ENCODE measurements around the gene MAPK8.

MAPK8 gene

GRCh38 chr10:48285710-48286109 lies 20.8 kb upstream of the MAPK8 start:
- Mint-ChIP-seq H3K4me1 (peaks cover 8% of the 10 kb centered on the region), H3K36me3 (no peaks in the 10 kb centered on the region), H3K9me3 (peaks cover 5% of the 10 kb centered on the region), H3K27me3 (peaks cover 23% of the 10 kb centered on the region), H3K4me3 (no peak overlapping the region), H3K27ac (no peak overlapping the region)
- CTCF ChIA-PET, result no interaction called here
- DNase-seq, result no peak

DNA sequence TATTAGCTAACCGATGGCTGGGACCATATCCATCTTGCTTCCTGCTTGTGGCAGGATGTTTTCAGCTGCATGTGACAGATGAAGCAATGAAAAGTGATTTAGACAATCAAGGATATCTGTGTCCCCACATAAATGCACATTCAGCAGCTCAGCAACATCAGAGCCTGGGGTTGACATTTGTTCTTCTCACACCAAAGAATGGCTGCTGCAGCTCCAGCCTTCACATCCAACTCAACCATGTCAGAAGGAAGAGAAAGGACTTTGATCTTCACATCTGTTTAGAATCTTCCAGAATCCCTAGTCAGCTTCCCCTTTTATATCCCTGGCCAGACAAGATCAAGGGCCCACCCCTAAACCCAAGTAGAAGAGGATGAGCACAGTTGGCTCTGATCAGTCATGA lies 20.1 kb upstream of the MAPK8 start:
- Mint-ChIP-seq H3K4me3 (no peak overlapping the region), H3K36me3 (no peaks in the 10 kb centered on the region), H3K4me1 (peaks cover 8% of the 10 kb centered on the region), H3K9me3 (peaks cover 5% of the 10 kb centered on the region), H3K27ac (no peak overlapping the region), H3K27me3 (peaks cover 23% of the 10 kb centered on the region)
- CTCF ChIA-PET, result no interaction called here
- no peak for DNase-seq

DNA sequence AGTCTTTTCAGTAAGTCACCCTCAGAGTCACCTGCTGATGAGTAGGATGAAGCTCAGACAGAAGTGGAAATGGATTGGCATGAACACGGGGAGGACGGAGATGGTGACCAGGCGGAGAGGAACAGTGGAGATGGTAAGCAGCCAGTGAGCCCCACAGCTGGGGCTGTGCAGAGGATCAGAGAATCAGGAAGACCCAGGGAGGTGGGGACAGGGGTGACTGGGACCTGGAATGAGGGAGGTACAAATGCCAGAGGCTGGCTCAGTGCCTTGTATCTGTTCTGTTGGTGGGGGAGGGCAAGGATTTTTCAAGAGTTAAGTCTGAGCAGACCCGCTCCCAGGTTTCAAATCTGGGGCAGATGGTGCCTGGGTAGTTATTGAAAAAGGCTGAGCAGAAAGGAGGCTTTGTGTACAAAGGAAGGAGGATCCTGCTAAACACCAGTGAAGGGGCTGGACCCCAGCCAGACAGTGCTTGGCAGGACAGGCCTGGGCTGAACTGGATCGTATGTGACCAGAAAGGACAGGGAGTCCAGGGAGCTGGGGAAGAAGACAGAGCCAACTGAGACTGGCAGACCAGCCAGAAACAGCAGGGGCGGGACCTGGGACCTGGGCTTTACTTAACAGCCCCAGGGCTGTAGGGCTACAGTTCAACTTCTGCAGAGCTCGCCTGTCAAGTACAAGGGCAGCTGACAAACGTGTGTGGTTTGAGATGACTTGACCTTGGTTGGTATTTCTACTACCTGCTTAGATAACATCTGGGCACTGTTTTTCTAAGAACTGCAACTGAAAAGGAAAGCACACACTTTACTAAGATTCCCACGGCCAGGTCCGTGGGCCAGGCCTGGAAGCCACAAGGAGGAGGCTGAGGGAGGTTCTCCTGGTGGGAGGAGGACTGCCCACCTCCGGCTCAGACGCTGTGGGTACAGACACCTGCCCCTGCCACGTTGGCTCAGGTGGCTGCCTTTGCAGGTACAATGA lies 18.8 kb upstream of the MAPK8 start:
- H3K4me3 Mint-ChIP-seq, result no peak overlapping the region
- peaks cover 8% of the 10 kb centered on the region for H3K4me1 Mint-ChIP-seq
- CTCF ChIA-PET, result no interaction called here
- H3K27me3 Mint-ChIP-seq, result peaks cover 26% of the 10 kb centered on the region
- H3K9me3 Mint-ChIP-seq, result peaks cover 5% of the 10 kb centered on the region
- no peak for DNase-seq
- no peak overlapping the region for H3K27ac Mint-ChIP-seq
- H3K36me3 Mint-ChIP-seq, result no peaks in the 10 kb centered on the region

- Mint-ChIP-seq H3K9me3 (peaks cover 4% of the 10 kb centered on the region), H3K4me3 (no peak overlapping the region), H3K4me1 (peaks cover 8% of the 10 kb centered on the region), H3K27me3 (peaks cover 26% of the 10 kb centered on the region), H3K36me3 (no peaks in the 10 kb centered on the region), H3K27ac (no peak overlapping the region)
- DNase-seq, result no peak
- CTCF ChIA-PET, result no interaction called here
Observed at GRCh38 chr10:48288661-48289060, 17.8 kb upstream of the MAPK8 start.

GRCh38 chr10:48289501-48290238 lies 16.8 kb upstream of the MAPK8 start:
- H3K9me3 Mint-ChIP-seq, result no peaks in the 10 kb centered on the region
- CTCF ChIA-PET, result interaction anchor here (1.2 to 1.5 kb wide), 3 partner anchors 11 to 93 kb away, joined by 3 to 6 read pairs (median 5); no protein-coding TSS in a partner anchor
- peak; percentile 49 for DNase-seq
- H3K27me3 Mint-ChIP-seq, result peaks cover 22% of the 10 kb centered on the region
- H3K27ac Mint-ChIP-seq, result no peak overlapping the region
- peaks cover 8% of the 10 kb centered on the region for H3K4me1 Mint-ChIP-seq
- H3K4me3 Mint-ChIP-seq, result no peak overlapping the region
- no peaks in the 10 kb centered on the region for H3K36me3 Mint-ChIP-seq

DNA sequence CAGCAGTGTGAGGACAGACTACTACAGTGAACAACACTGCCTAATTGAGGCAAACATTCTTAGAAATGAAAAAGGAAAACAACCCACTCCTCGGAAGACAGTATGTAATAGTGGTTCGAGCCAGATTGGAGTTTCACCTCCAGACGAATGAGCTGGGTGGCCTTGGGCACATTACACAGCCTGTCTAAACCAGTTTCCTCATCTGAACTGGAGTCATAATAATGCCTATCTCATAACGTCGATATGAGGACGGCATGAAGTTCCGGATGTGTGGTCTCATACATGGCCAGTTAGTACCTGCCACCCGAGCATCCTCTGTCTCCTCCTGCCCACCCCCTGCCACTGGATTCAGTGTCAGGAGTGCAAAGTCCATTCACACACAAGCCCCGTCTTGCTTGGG lies 16.2 kb upstream of the MAPK8 start:
- Mint-ChIP-seq H3K27me3 (peaks cover 20% of the 10 kb centered on the region), H3K36me3 (no peaks in the 10 kb centered on the region), H3K4me3 (no peak overlapping the region), H3K27ac (no peak overlapping the region), H3K4me1 (peaks cover 8% of the 10 kb centered on the region), H3K9me3 (no peaks in the 10 kb centered on the region)
- no peak for DNase-seq
- CTCF ChIA-PET, result interaction anchor here (0.6 to 1.5 kb wide), 5 partner anchors 11 to 365 kb away, joined by 3 to 6 read pairs (median 5); no protein-coding TSS in a partner anchor

DNA sequence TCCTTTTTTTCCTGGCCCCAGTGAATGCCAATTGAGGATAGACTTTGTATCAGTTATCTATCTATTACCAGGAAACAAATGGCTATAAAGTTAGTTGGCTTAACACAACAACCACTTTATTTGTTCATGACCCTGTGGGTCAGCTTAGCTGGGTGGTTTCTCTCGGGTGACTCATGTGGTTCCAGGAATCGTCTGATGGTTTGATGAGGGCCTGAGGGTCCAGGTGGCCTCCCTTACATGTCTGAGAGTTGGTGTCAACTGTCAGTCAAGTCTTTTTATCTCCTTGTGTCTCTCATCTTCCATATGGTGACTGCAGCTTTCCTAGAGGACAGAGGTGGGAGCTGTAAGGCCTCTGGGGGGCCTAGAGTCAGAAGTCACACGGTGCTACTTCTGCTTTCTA lies 15.3 kb upstream of the MAPK8 start:
- Mint-ChIP-seq H3K27me3 (peaks cover 19% of the 10 kb centered on the region), H3K27ac (no peak overlapping the region), H3K4me1 (peaks cover 8% of the 10 kb centered on the region), H3K9me3 (no peaks in the 10 kb centered on the region), H3K36me3 (no peaks in the 10 kb centered on the region), H3K4me3 (no peak overlapping the region)
- no peak for DNase-seq
- CTCF ChIA-PET, result interaction anchor here (0.6 to 1.5 kb wide), 4 partner anchors 13 to 365 kb away, joined by 3 to 5 read pairs (median 5); no protein-coding TSS in a partner anchor

GRCh38 chr10:48292616-48293015 lies 13.9 kb upstream of the MAPK8 start:
- peaks cover 8% of the 10 kb centered on the region for H3K4me1 Mint-ChIP-seq
- CTCF ChIA-PET, result no interaction called here
- H3K9me3 Mint-ChIP-seq, result no peaks in the 10 kb centered on the region

DNA sequence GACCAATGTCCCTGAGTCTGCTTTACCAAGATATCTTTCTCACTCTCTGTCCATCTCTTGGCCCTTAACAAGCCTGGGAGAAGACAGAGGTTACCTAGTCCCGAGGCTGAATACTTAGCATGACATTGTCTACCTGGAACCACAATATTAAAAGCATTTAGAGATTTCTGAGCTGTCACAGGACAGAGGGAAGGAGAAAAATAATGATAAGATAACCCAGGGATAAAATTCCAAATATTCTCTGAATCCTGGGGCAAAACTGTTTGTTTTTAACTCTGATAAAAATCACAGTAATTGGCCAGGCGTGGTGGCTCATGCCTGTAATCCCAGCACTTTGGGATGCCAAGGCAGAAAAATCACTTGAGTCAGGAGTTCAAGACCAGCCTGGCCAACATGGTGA lies 12.0 kb upstream of the MAPK8 start:
- DNase-seq, result no peak
- Mint-ChIP-seq H3K4me3 (no peak overlapping the region), H3K36me3 (no peaks in the 10 kb centered on the region), H3K27ac (no peak overlapping the region), H3K27me3 (peaks cover 23% of the 10 kb centered on the region), H3K9me3 (no peaks in the 10 kb centered on the region), H3K4me1 (peaks cover 2% of the 10 kb centered on the region)
- CTCF ChIA-PET, result no interaction called here

More at GRCh38 chr10:48292616-48293015, 13.9 kb upstream of the MAPK8 start:
- Mint-ChIP-seq H3K27ac (no peak overlapping the region), H3K27me3 (peaks cover 19% of the 10 kb centered on the region), H3K36me3 (no peaks in the 10 kb centered on the region), H3K4me3 (no peak overlapping the region)
- no peak for DNase-seq

DNA sequence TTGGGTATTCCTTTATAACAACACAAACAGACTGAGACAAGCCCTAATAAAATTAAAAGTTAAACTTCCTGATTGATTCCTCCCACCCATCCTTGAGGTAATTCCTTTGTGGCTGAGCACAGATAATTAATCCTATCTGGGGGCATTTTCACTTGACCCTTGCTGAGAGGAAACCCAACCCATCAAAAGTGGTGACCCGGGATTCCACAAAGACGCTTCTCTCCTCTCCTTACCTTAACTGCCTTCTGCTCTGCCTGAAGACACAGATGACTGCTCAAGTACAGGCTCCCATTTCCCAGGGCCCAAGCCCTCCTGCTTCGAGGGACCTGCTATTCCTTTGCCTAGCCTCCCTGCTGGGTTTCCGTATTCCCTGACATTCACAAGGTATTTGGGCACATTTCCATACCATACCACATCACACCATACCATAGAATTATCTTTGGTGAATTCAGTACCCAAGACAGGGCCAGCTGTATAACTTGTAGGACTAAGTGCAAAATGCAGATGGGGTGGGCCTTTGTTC lies 9.8 kb upstream of the MAPK8 start:
- Mint-ChIP-seq H3K27me3 (peaks cover 25% of the 10 kb centered on the region), H3K36me3 (no peaks in the 10 kb centered on the region), H3K27ac (no peak overlapping the region), H3K9me3 (no peaks in the 10 kb centered on the region), H3K4me1 (peaks cover 1% of the 10 kb centered on the region), H3K4me3 (no peak overlapping the region)
- no peak for DNase-seq
- CTCF ChIA-PET, result no interaction called here

GRCh38 chr10:48299066-48299465 lies 7.4 kb upstream of the MAPK8 start:
- H3K27me3 Mint-ChIP-seq, result peaks cover 30% of the 10 kb centered on the region
- DNase-seq, result no peak
- peaks cover 2% of the 10 kb centered on the region for H3K4me1 Mint-ChIP-seq
- no peak overlapping the region for H3K4me3 Mint-ChIP-seq
- H3K36me3 Mint-ChIP-seq, result no peaks in the 10 kb centered on the region
- H3K27ac Mint-ChIP-seq, result no peak overlapping the region
- CTCF ChIA-PET, result no interaction called here
- H3K9me3 Mint-ChIP-seq, result no peaks in the 10 kb centered on the region

GRCh38 chr10:48299692-48300091 lies 6.8 kb upstream of the MAPK8 start:
- Mint-ChIP-seq H3K27me3 (peaks cover 30% of the 10 kb centered on the region), H3K36me3 (no peaks in the 10 kb centered on the region)

DNA sequence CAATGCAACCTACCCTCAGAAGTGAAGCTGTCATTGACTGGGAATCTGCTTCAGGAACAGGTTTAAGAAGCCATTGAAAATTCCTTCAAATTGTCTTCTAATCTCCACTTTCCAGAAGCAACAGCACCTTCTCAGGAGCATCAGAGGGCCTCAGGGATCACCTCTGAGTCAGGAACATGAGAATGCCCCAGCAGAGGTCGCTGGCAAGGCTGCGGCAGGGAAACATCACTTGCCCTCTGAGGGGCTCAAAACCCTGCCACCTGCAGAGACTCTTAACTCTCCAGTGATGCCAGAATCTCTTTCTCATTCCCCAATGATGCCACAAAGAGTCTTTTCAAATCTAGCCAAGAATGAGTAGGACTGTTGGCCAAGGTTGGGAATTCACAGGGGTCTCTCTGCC lies 5.9 kb upstream of the MAPK8 start:
- DNase-seq, result no peak
- Mint-ChIP-seq H3K4me1 (peaks cover 2% of the 10 kb centered on the region), H3K4me3 (no peak overlapping the region), H3K9me3 (no peaks in the 10 kb centered on the region), H3K27ac (no peak overlapping the region), H3K36me3 (no peaks in the 10 kb centered on the region), H3K27me3 (peaks cover 29% of the 10 kb centered on the region)
- CTCF ChIA-PET, result interaction anchor here (2.0 kb wide), 1 partner anchor 11 kb away, joined by 6 read pairs; no protein-coding TSS in a partner anchor

More at GRCh38 chr10:48299692-48300091, 6.8 kb upstream of the MAPK8 start:
- Mint-ChIP-seq H3K27ac (no peak overlapping the region), H3K4me3 (no peak overlapping the region), H3K9me3 (no peaks in the 10 kb centered on the region), H3K4me1 (peaks cover 2% of the 10 kb centered on the region)
- no peak for DNase-seq
- CTCF ChIA-PET, result no interaction called here

All from activated naive CD4-positive, alpha-beta T cell treated with anti-CD3 and anti-CD28 coated beads, Interleukin-2, amount 10 ng/mL, durations not matched to agents 7 days and 5 days (primary cell).